GM08714 (cell line): ENCODE measurements around the gene ZNF221.
"Not testable (repeated sequence)": the region's sequence is repeated elsewhere in the genome, so short reads cannot be mapped to it uniquely, and the experiment has no call there.

Experiments
- H3K4me3 ChIP-seq: fragments of 200-500 bp; sonication (Bioruptor generic); 2 replicates; pipeline ENCODE4 v1.5.1; 2014; ENCODE audit warnings: mild to moderate bottlenecking, low read length, inconsistent platforms
- ZNF274 ChIP-seq: IDR thresholded peaks from 2 replicates; pipeline ENCODE4 v1.6.1; 2012; ENCODE audit warnings: mild to moderate bottlenecking, low read depth, low read length

Gene ZNF221

GRCh38 chr19:43939557-43940260 lies 11.3 kb upstream of the ZNF221 start:
- no peak for TF ChIP-seq ZNF274
- no peak overlapping the region for H3K4me3 ChIP-seq

- H3K4me3 ChIP-seq: no peak overlapping the region
- TF ChIP-seq ZNF274: no peak
Measured at GRCh38 chr19:43940719-43941118, 10.3 kb upstream of the ZNF221 start.

GRCh38 chr19:43941209-43941608 lies 9.8 kb upstream of the ZNF221 start:
- no peak overlapping the region for H3K4me3 ChIP-seq
- no peak for TF ChIP-seq ZNF274

DNA sequence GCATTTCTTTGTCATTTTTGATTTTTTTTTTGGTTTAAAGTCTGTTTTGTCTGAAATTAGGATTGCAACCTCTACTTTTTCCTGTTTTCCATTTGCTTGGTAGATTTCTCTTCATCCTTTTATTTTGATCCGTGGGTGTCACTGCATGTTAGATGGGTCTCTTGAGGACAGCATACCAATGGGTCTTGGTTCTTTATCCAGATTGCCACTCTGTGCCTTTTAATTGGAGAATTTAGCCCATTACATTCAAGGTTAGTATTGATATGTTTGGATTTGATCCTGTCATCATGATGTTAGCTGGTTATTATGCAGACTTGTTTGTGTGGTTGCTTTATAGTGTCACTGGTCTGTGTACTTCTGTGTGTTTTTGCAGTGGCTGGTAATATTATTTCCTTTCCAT lies 3.6 kb upstream of the ZNF221 start:
- H3K4me3 ChIP-seq: not testable (repeated sequence)

GRCh38 chr19:43949803-43950202 lies 1.2 kb upstream of the ZNF221 start:
- H3K4me3 ChIP-seq: not testable (repeated sequence)

DNA sequence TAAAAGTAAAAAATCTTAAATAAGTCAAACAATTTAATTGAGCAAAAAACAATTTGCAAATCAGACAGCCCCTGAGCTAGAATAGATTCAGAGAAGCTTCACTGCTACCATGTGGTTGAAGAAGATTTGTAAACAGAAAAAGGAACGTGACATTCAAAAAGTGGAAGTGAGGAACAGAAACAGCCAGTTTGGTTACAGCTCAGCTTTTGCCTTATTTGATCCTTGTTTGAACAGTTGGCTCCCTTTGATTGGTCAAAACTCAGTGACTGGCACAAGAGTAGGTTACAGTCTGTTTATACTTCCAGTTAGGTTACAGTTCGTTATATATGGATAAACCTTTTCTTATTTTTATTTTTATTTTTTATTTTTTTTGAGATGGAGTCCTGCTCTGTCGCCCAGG lies 5.8 kb downstream of the ZNF221 start:
- no peak for TF ChIP-seq ZNF274
- H3K4me3 ChIP-seq: no peak overlapping the region

- TF ChIP-seq ZNF274: no peak
Measured at GRCh38 chr19:43957891-43958290, 6.9 kb downstream of the ZNF221 start.

GRCh38 chr19:43960411-43960810 lies 9.4 kb downstream of the ZNF221 start:
- H3K4me3 ChIP-seq: no peak overlapping the region

More at GRCh38 chr19:43957891-43958290, 6.9 kb downstream of the ZNF221 start:
- no peak overlapping the region for H3K4me3 ChIP-seq

DNA sequence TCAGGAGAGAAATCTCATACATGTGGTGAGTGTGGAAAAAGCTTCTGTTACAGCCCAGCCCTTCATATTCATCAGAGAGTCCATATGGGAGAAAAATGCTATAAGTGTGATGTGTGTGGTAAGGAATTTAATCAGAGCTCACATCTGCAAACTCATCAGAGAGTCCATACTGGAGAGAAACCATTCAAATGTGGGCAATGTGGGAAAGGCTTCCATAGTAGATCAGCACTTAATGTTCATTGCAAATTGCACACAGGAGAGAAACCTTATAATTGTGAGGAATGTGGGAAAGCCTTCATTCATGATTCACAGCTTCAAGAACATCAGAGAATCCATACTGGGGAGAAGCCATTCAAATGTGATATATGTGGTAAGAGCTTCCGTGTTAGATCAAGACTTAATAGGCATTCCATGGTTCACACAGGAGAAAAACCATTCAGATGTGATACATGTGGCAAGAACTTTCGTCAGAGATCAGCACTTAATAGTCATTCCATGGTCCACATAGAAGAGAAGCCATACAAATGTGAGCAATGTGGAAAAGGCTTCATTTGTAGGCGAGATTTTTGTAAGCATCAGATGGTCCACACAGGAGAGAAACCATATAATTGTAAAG lies 15.2 kb downstream of the ZNF221 start:
- TF ChIP-seq ZNF274: no peak
- no peak overlapping the region for H3K4me3 ChIP-seq

More at GRCh38 chr19:43960411-43960810, 9.4 kb downstream of the ZNF221 start:
- TF ChIP-seq ZNF274: no peak

GRCh38 chr19:43976732-43977131 lies 25.7 kb downstream of the ZNF221 start:
- no peak for TF ChIP-seq ZNF274

GRCh38 chr19:43983544-43983911 lies 32.5 kb downstream of the ZNF221 start:
- no peak for TF ChIP-seq ZNF274
- peak overlapping the region; percentile 83; the same call in 1 of the 2 replicates for H3K4me3 ChIP-seq

More at GRCh38 chr19:43976732-43977131, 25.7 kb downstream of the ZNF221 start:
- no peak overlapping the region for H3K4me3 ChIP-seq

DNA sequence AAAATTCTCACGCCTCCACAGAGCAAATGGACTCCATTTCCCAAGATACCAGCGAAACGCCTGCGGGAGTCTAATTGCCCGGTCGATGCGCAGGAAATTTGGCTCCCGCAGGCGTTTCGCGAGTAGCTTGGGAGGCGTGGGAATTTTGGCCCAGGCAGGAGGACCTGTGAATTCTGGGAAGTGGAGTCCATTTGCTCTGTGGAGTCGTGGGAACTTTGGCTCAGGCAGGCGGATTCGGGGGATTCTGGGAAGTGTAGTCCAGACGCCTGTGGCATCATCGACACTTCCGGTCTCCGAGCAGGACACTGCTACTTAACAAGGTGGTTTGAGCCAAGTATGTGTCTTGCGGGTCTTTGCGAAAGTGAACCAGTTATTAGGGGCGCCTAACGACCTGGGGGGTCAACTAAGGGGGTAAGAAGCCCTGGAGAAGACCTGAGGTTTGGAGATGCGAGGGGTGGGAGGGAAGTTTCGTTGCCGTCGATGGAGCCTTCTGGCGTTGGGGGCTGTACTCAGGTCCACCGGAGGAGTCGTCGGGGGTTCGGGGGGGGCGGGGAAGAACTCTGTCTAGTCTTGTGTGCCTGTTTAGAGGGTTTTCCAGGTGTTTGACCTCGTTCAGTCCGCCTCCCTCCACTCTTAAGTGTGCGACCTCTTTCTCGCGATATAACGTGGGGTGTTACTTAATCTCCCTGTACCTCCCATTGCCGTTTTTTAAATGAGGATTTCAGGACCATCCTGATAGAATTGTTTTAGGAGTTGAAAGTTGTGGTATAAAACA lies 33.1 kb downstream of the ZNF221 start, which contains the start of gene ZNF155:
TSS of gene ZNF155 (plus strand) at position 277 of the 775 bp plus-strand sequence. CDS start 4,356 bp downstream, outside the sequence.
- no peak for TF ChIP-seq ZNF274
- H3K4me3 ChIP-seq: peak within 1 kb of the TSS; percentile 83

GRCh38 chr19:43984687-43985000 lies 33.6 kb downstream of the ZNF221 start:
- peak overlapping the region; percentile 83 for H3K4me3 ChIP-seq
- TF ChIP-seq ZNF274: no peak

GRCh38 chr19:43997631-43998290 lies 46.7 kb downstream of the ZNF221 start:
- no peak for TF ChIP-seq ZNF274
- H3K4me3 ChIP-seq: no peak overlapping the region

- TF ChIP-seq ZNF274: no peak
- peak overlapping the region; percentile 85 for H3K4me3 ChIP-seq
Measured at GRCh38 chr19:44002212-44002565, 51.2 kb downstream of the ZNF221 start.
